Panc1 (cell line): ENCODE results near the gene KCP. TPM values are rescaled to one million over a fixed set of nuclear protein-coding genes. Genes with fewer than 3 reads are reported as not detected.

ENCODE experiments used
- ATAC-seq: fragments of 200-7000 bp; cut with Tn5 transposase; 2 replicates; pipeline ENCODE4 v1.9.1; 2020; ENCODE audit warnings: mild to moderate bottlenecking, moderate library complexity
- BruUV-seq: library from RNA; stranded (reverse); fragments of 400-500 nt; replicated peaks from 2 replicates; lab custom pipeline; 2021; lab: Mats Ljungman, UMichigan
- CTCF ChIA-PET: fragments of 300-600 bp; sonication (Branson Sonifier 250); formaldehyde crosslinking; loops from one replicate; lab custom pipeline; 2022; ENCODE audit warnings: antibody characterized with exemption; lab: Charles Lee
- POLR2A ChIA-PET: fragments of 300-600 bp; sonication (Branson Sonifier 250); formaldehyde crosslinking; loops from one replicate; lab custom pipeline; 2022; ENCODE audit warnings: antibody characterized with exemption; lab: Charles Lee
- DNase-seq: peaks from one replicate; pipeline ENCODE4 v3.0.0-alpha.2; 2010; ENCODE audit warnings: low read depth, low spot score
- H3K27ac ChIP-seq: 2 replicates; pipeline ENCODE4 v1.5.1; 2011; ENCODE audit warnings: mild to moderate bottlenecking, low read length, inconsistent platforms
- H3K27me3 ChIP-seq: fragments of 200-500 bp; sonication (Bioruptor generic); 2 replicates; pipeline ENCODE4 v1.6.0; 2014; ENCODE audit warnings: low read length, inconsistent platforms; ENCODE audit not compliant: control insufficient read depth, insufficient read depth
- H3K36me3 ChIP-seq: fragments of 200-500 bp; sonication (Bioruptor generic); 2 replicates; pipeline ENCODE4 v1.5.1; 2014; ENCODE audit warnings: inconsistent platforms, mild to moderate bottlenecking, low read length, moderate library complexity; ENCODE audit not compliant: control insufficient read depth, insufficient read depth
- H3K4me1 ChIP-seq: 2 replicates; pipeline ENCODE4 v1.5.1; 2011; ENCODE audit warnings: inconsistent platforms, mild to moderate bottlenecking, low read length, moderate library complexity; ENCODE audit not compliant: control insufficient read depth, insufficient read depth
- H3K4me3 ChIP-seq, 2 experiments: 2 replicates each; pipeline ENCODE4 v1.5.1; 2011 to 2012; ENCODE audit warnings: low read depth in 2 of 2, low read length in 2 of 2, mild to moderate bottlenecking in 2 of 2, inconsistent platforms in 1 of 2, moderate library complexity in 1 of 2
- H3K9me3 ChIP-seq: fragments of 200-500 bp; sonication (Bioruptor generic); 2 replicates; pipeline ENCODE4 v1.5.1; 2014; ENCODE audit warnings: low read depth, mild to moderate bottlenecking, inconsistent platforms, low read length, moderate library complexity; ENCODE audit not compliant: control insufficient read depth, insufficient read depth
- CTCF ChIP-seq: fragments of 450-650 bp; IDR thresholded peaks from 2 replicates; pipeline ENCODE4 v1.5.1; 2017; ENCODE audit warnings: mild to moderate bottlenecking
- POLR2AphosphoS5 ChIP-seq: IDR thresholded peaks from 2 replicates; pipeline ENCODE4 v1.6.1; 2012; ENCODE audit warnings: mild to moderate bottlenecking, low read depth, low read length, moderate library complexity
- REST ChIP-seq, 2 experiments: IDR thresholded peaks; 2 replicates each; pipeline ENCODE4 v1.6.1; 2011 to 2012; ENCODE audit warnings: low read depth in 2 of 2, control low read depth in 1 of 2, low read length in 1 of 2, mild to moderate bottlenecking in 1 of 2, moderate library complexity in 1 of 2; ENCODE audit not compliant: insufficient read depth in 1 of 2
- SIN3A ChIP-seq: IDR thresholded peaks from 2 replicates; pipeline ENCODE4 v1.6.1; 2012; ENCODE audit warnings: low read depth, mild to moderate bottlenecking, low read length, moderate library complexity, borderline replicate concordance; ENCODE audit not compliant: insufficient read depth
- TCF7L2 ChIP-seq: IDR thresholded peaks from 2 replicates; pipeline ENCODE4 v1.6.1; 2011; ENCODE audit warnings: mild to moderate bottlenecking, low read depth, low read length, inconsistent platforms
- in situ Hi-C: cut with HindIII; loops from 2 replicates; pipeline ENCODE4 v1.10.0; 2016; ENCODE audit warnings: low sequenced_read_pairs, low pct_unique_long_range_greater_than_20kb
- intact Hi-C: fragments of 100-400 bp; cut with micrococcal nuclease; formaldehyde crosslinking; loops from one replicate; pipeline ENCODE4 v1.10.0; 2022; ENCODE audit not compliant: unreplicated experiment
- total RNA-seq: library from RNA; stranded (reverse); gene quantifications from one replicate; pipeline ENCODE4 v1.2.1, GENCODE V29; 2021; ENCODE audit not compliant: unreplicated experiment

The KCP gene
- total RNA-seq, 1 experiment from 2014 or later: 0.13 TPM

- CTCF ChIA-PET: interaction anchor here (0.9 kb wide), 1 partner anchor 146 kb away, joined by 3 read pairs; no protein-coding TSS in a partner anchor
Observed at GRCh38 chr7:128945668-128946366, 35.3 kb upstream of the KCP start.

More at GRCh38 chr7:128945668-128946366, 35.3 kb upstream of the KCP start:
- Histone ChIP-seq H3K27me3 (no peaks in the 10 kb centered on the region), H3K36me3 (no peaks in the 10 kb centered on the region), H3K4me3 (no peak overlapping the region), H3K4me1 (no peaks in the 10 kb centered on the region), H3K27ac (no peak overlapping the region), H3K9me3 (no peaks in the 10 kb centered on the region)
- POLR2A ChIA-PET: no interaction called here
- intact Hi-C loops: no loop called here
- in situ Hi-C loops: no loop called here
- TF ChIP-seq CTCF (no peak), SIN3A (no peak), TCF7L2 (no peak), REST (IDR thresholded peaks at IDR 0.05; ENCODE audit: insufficient read depth in 1 of 2, low read depth in 2 of 2, low read length in 1 of 2) (no peak), POLR2AphosphoS5 (no peak)
- DNase-seq (no peak), ATAC-seq (peak; percentile 19; the same call in 1 of the 2 replicates)
- BruUV-seq: no TSS peak
